ENCODE measurements around the gene DGKI. TPM values are rescaled to one million over a fixed set of nuclear protein-coding genes. Genes with fewer than 3 reads are reported as not detected.

The DGKI gene
- total and polyA plus RNA-seq, 2 experiments from 2014 or later, result 0.16 to 1.0 TPM

- no peak overlapping the region for H3K27ac Mint-ChIP-seq
- Histone ChIP-seq H3K36me3 (ENCODE audit: insufficient read depth) (no peaks in the 10 kb centered on the region; the same call in 1 of the 2 replicates), H3K4me1 (ENCODE audit: insufficient read depth) (no peaks in the 10 kb centered on the region), H3F3A (replicated peaks; ENCODE audit: low read depth) (no peaks in the 10 kb centered on the region), H3K4me3 (no peak overlapping the region), H3K27me3 (ENCODE audit: insufficient read depth) (no peaks in the 10 kb centered on the region), H3K79me2 (replicated peaks; ENCODE audit: insufficient read depth) (no peaks in the 10 kb centered on the region), H2AFZ (0 out of 2 replicates have a peak overlapping the region, but pooled peaks have one; percentile 16), H3K4me2 (no peak overlapping the region), H4K20me1 (replicated peaks; ENCODE audit: insufficient read depth) (no peaks in the 10 kb centered on the region), H3K27ac (ENCODE audit: low read depth) (no peak overlapping the region), H3K9me2 (ENCODE audit: insufficient read depth) (0 out of 2 replicates have a peak, but pooled peaks cover 4% of the 10 kb centered on the region)
- ATAC-seq (no peak), DNase-seq (ENCODE audit: low spot score) (peak; percentile 34)
- H3K9me3 Mint-ChIP-seq, result no peaks in the 10 kb centered on the region
- H3K36me3 Mint-ChIP-seq (ENCODE audit: low read depth), result no peaks in the 10 kb centered on the region
- TF ChIP-seq ZNF114 (CRISPR knock-in tag; IDR thresholded peaks at IDR 0.05), result no peak
- TF ChIP-seq CTCF (conservative IDR thresholded peaks at IDR 0.05; ENCODE audit: low read depth in 2 of 2), result peak; percentile 31 to 63; a peak in 3 of 4 replicates
- TF ChIP-seq ETS1 (IDR thresholded peaks at IDR 0.05), result no peak
- no peak overlapping the region for H3K4me3 Mint-ChIP-seq
- no peaks in the 10 kb centered on the region for H3K27me3 Mint-ChIP-seq (ENCODE audit: insufficient read depth, low read depth, poor library complexity)
- no peaks in the 10 kb centered on the region; the same call in 2 of the 3 replicates for H3K4me1 Mint-ChIP-seq
These were observed 358.7 kb downstream of the DGKI start for GRCh38 chr7:137488038-137488437.

GRCh38 chr7:137485818-137486217 is 361.0 kb downstream of the DGKI start:
- H3K36me3 Mint-ChIP-seq (ENCODE audit: low read depth), result no peaks in the 10 kb centered on the region
- no peaks in the 10 kb centered on the region for H3K9me3 Mint-ChIP-seq
- Histone ChIP-seq H3K79me2 (replicated peaks; ENCODE audit: insufficient read depth) (no peaks in the 10 kb centered on the region), H3K27me3 (ENCODE audit: insufficient read depth) (no peaks in the 10 kb centered on the region), H3K4me2 (no peak overlapping the region), H3K4me1 (ENCODE audit: insufficient read depth) (no peaks in the 10 kb centered on the region), H4K20me1 (replicated peaks; ENCODE audit: insufficient read depth) (no peaks in the 10 kb centered on the region), H3F3A (replicated peaks; ENCODE audit: low read depth) (no peaks in the 10 kb centered on the region), H3K9me2 (ENCODE audit: insufficient read depth) (no peaks in the 10 kb centered on the region), H3K27ac (ENCODE audit: low read depth) (no peak overlapping the region), H3K4me3 (no peak overlapping the region), H3K36me3 (ENCODE audit: insufficient read depth) (no peaks in the 10 kb centered on the region; the same call in 1 of the 2 replicates), H2AFZ (no peak overlapping the region)
- H3K4me3 Mint-ChIP-seq, result no peak overlapping the region
- H3K27ac Mint-ChIP-seq, result no peak overlapping the region
- no peak for DNase-seq (ENCODE audit: low spot score)
- ATAC-seq, result no peak
- H3K27me3 Mint-ChIP-seq (ENCODE audit: insufficient read depth, low read depth, poor library complexity), result no peaks in the 10 kb centered on the region
- no peaks in the 10 kb centered on the region; the same call in 2 of the 3 replicates for H3K4me1 Mint-ChIP-seq
- TF ChIP-seq EZH2 (IDR thresholded peaks at IDR 0.05; ENCODE audit: low read depth, unreplicated experiment) (no peak), ZNF114 (CRISPR knock-in tag; IDR thresholded peaks at IDR 0.05) (no peak)
- TF ChIP-seq, protein P1, sequence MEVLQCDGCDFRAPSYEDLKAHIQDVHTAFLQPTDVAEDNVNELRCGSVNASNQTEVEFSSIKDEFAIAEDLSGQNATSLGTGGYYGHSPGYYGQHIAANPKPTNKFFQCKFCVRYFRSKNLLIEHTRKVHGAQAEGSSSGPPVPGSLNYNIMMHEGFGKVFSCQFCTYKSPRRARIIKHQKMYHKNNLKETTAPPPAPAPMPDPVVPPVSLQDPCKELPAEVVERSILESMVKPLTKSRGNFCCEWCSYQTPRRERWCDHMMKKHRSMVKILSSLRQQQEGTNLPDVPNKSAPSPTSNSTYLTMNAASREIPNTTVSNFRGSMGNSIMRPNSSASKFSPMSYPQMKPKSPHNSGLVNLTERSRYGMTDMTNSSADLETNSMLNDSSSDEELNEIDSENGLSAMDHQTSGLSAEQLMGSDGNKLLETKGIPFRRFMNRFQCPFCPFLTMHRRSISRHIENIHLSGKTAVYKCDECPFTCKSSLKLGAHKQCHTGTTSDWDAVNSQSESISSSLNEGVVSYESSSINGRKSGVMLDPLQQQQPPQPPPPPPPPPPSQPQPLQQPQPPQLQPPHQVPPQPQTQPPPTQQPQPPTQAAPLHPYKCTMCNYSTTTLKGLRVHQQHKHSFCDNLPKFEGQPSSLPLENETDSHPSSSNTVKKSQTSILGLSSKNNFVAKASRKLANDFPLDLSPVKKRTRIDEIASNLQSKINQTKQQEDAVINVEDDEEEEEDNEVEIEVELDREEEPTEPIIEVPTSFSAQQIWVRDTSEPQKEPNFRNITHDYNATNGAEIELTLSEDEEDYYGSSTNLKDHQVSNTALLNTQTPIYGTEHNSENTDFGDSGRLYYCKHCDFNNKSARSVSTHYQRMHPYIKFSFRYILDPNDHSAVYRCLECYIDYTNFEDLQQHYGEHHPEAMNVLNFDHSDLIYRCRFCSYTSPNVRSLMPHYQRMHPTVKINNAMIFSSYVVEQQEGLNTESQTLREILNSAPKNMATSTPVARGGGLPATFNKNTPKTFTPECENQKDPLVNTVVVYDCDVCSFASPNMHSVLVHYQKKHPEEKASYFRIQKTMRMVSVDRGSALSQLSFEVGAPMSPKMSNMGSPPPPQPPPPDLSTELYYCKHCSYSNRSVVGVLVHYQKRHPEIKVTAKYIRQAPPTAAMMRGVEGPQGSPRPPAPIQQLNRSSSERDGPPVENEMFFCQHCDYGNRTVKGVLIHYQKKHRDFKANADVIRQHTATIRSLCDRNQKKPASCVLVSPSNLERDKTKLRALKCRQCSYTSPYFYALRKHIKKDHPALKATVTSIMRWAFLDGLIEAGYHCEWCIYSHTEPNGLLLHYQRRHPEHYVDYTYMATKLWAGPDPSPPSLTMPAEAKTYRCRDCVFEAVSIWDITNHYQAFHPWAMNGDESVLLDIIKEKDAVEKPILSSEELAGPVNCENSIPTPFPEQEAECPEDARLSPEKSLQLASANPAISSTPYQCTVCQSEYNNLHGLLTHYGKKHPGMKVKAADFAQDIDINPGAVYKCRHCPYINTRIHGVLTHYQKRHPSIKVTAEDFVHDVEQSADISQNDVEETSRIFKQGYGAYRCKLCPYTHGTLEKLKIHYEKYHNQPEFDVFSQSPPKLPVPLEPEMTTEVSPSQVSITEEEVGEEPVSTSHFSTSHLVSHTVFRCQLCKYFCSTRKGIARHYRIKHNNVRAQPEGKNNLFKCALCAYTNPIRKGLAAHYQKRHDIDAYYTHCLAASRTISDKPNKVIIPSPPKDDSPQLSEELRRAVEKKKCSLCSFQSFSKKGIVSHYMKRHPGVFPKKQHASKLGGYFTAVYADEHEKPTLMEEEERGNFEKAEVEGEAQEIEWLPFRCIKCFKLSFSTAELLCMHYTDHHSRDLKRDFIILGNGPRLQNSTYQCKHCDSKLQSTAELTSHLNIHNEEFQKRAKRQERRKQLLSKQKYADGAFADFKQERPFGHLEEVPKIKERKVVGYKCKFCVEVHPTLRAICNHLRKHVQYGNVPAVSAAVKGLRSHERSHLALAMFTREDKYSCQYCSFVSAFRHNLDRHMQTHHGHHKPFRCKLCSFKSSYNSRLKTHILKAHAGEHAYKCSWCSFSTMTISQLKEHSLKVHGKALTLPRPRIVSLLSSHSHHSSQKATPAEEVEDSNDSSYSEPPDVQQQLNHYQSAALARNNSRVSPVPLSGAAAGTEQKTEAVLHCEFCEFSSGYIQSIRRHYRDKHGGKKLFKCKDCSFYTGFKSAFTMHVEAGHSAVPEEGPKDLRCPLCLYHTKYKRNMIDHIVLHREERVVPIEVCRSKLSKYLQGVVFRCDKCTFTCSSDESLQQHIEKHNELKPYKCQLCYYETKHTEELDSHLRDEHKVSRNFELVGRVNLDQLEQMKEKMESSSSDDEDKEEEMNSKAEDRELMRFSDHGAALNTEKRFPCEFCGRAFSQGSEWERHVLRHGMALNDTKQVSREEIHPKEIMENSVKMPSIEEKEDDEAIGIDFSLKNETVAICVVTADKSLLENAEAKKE (CRISPR knock-in tag; IDR thresholded peaks at IDR 0.05), result no peak
- TF ChIP-seq, protein P2, sequence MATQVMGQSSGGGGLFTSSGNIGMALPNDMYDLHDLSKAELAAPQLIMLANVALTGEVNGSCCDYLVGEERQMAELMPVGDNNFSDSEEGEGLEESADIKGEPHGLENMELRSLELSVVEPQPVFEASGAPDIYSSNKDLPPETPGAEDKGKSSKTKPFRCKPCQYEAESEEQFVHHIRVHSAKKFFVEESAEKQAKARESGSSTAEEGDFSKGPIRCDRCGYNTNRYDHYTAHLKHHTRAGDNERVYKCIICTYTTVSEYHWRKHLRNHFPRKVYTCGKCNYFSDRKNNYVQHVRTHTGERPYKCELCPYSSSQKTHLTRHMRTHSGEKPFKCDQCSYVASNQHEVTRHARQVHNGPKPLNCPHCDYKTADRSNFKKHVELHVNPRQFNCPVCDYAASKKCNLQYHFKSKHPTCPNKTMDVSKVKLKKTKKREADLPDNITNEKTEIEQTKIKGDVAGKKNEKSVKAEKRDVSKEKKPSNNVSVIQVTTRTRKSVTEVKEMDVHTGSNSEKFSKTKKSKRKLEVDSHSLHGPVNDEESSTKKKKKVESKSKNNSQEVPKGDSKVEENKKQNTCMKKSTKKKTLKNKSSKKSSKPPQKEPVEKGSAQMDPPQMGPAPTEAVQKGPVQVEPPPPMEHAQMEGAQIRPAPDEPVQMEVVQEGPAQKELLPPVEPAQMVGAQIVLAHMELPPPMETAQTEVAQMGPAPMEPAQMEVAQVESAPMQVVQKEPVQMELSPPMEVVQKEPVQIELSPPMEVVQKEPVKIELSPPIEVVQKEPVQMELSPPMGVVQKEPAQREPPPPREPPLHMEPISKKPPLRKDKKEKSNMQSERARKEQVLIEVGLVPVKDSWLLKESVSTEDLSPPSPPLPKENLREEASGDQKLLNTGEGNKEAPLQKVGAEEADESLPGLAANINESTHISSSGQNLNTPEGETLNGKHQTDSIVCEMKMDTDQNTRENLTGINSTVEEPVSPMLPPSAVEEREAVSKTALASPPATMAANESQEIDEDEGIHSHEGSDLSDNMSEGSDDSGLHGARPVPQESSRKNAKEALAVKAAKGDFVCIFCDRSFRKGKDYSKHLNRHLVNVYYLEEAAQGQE (IDR thresholded peaks at IDR 0.05; ENCODE audit: unreplicated experiment), result no peak

Measured in GM23338 (cell line).